Measurements from ENCODE around the gene CMSS1.

CMSS1 gene

DNA sequence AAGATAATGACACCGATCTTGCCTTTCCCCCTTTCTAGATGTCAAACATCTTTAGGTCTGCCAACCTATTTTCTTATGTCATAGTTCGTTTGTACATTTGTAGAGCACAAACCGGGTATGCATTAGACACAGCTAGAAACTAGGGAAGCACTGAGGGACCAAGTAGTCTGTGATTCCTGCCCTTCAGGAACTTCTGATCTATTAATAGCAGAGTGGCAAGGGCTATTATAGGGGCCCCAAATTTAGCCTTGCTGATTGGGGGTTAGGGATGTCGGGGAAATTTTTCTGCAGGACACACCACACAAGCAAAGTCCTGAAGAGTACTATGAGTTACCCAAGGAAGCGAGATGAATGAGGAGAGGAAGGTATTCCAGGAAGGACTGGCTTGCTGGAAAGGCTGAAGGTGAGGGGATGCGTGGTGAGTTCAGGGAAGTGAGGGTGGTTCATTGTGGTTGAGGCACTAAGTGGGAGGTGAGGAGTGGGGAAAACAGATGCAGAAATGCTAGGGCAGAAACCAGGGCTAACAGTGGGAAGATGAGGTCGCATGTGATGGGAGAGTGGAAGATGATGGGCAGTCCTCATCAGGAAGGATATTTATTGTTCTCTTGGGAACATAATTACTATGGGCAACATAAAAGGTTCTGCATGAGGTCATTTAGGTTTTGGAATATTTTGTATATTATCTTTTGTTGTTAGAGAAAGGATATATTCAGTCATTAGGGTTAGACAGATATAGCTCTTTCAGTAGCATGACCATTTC lies 144.3 kb downstream of the CMSS1 start:
- no peak for DNase-seq

- DNase-seq: no peak
These were observed 145.0 kb downstream of the CMSS1 start for GRCh38 chr3:99962703-99963102.

DNA sequence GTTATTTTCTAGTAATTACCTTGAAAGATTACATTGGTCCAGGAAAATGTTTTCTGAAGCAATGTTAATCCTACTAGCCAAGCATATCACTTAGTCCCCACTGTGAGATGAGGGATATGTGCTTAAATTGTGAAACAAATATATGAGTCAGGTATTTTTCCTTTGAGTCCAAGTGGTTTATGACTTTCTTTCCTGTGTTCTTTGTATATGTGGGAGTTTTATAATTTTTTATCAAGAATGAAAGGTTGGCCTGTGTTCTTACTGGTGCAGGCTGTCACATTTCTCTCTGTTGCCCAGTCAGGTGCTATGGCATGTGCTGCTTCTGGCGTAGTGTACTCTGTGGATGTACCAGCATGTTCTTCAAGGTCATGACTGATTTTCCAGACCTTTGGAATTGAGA lies 147.4 kb downstream of the CMSS1 start:
- DNase-seq: no peak

- DNase-seq: no peak
These were observed 148.2 kb downstream of the CMSS1 start for GRCh38 chr3:99965681-99966408.

- DNase-seq: no peak
These were observed 149.2 kb downstream of the CMSS1 start for GRCh38 chr3:99966662-99967416.

- no peak for DNase-seq
These were observed 150.1 kb downstream of the CMSS1 start for GRCh38 chr3:99967796-99968195.

GRCh38 chr3:99969136-99969535 lies 151.5 kb downstream of the CMSS1 start:
- no peak for DNase-seq

DNA sequence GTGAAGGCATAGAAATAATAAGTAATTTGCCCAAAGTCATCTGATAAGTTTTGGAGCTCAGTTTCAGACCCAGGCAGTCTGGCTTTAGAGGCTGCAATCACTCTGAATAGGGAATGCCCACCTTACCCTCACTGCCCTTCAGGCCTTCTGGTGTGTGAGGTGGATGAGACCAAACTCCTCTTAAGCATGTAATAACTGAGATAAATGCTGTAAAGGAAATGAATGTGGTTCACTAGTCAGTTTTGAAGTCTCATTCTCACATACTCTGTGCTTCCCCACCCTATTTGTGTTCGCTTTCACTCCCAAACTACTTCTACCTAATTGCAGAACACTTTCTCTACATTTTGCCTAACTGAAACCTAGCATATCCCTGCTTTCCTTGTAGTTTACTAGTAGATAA lies 152.5 kb downstream of the CMSS1 start:
- no peak for DNase-seq

GRCh38 chr3:99971761-99972160 lies 154.1 kb downstream of the CMSS1 start:
- DNase-seq: no peak

DNA sequence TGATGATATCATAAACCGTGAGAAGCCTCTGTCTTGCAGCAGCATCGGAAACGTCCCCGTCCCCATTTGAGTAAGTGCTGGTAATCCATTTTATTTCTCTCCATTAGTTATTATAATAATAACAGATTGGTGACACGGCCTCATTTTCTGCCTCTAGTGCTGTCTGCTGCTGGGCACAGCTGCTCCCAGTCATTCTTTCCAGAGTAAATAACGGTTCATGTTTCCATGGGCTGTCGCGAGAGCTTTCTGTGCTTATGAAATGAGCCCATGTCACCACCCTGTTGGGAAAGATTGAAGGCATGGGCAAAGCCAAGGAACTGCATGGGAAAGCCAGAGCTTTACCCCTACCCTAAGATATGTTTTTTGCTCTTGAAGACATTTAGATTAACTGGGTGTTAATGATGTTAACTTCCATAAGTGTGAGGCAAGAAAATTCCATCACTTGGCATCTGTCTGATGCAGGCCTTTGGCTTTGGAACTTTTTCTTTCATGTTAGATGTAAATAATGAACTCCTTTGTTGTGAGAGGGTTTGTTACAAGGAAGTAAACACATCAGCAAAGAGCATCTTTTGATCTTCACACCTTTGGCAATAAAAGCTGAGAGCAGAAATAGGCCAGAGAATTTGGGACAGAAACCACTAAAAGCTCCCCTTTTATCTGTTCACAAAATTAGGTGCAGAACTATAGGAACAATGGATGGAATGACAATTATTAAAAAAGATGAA lies 154.9 kb downstream of the CMSS1 start:
- DNase-seq: no peak

- no peak for DNase-seq
These were observed 157.3 kb downstream of the CMSS1 start for GRCh38 chr3:99974989-99975388.

- no peak for DNase-seq
These were observed 158.9 kb downstream of the CMSS1 start for GRCh38 chr3:99976584-99976983.

GRCh38 chr3:99978221-99978620 lies 160.6 kb downstream of the CMSS1 start:
- no peak for DNase-seq

GRCh38 chr3:99980606-99981005 lies 162.9 kb downstream of the CMSS1 start:
- DNase-seq: no peak

DNA sequence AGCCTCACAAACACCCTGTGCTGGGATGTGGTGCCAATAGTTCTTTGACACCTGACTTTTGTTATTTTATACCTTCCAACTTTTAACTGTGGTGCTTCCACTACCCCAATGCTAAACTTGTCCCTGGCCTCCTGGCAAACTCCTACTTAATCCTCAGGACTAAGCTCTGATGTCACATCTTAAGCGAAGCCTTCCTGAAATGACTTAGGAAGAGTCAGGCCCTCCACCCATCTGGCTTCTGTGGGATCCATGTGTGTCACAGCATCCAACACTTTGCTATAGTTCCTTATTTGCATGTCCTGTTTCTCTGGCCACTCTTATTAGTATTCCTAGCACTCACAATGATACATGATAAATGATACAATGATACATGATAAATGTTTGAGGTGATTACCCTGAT lies 163.5 kb downstream of the CMSS1 start:
- no peak for DNase-seq

DNA sequence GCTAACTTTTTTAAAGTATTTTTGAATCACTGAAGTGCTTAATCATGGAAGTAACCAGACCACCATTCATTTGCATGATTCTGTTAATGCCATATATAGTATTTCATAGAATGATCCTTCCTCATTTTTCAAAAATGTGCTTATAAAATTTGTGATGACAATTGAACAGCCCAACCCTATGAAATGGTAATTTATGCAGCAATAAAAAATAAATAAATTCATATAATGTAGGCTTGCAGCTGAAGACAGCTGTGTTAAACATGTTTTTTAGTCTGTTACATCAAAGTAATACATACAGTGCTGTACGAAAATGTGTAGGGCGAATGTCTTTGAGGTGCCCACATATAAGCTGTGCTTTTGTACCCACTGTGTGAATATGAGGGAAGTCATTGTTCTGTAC lies 165.0 kb downstream of the CMSS1 start:
- no peak for DNase-seq

DNA sequence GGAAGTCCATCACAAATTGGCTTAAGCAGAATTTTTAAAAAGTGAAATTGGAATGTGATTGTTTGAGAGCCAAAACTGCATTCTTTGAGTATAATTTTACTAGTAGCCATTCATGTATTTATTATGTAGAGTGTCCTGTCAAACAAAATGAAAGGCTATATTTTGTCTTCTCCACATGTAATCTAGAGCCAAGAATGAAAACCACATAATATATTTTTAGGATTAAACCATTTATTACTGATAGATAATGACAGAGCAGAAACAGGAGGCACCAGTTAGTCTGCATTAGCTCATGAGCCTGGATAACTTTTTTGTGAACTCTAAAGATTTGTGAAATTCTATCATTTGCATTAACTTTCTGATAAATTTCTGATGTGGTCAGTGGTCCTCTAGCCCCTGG lies 166.5 kb downstream of the CMSS1 start:
- DNase-seq: no peak

DNA sequence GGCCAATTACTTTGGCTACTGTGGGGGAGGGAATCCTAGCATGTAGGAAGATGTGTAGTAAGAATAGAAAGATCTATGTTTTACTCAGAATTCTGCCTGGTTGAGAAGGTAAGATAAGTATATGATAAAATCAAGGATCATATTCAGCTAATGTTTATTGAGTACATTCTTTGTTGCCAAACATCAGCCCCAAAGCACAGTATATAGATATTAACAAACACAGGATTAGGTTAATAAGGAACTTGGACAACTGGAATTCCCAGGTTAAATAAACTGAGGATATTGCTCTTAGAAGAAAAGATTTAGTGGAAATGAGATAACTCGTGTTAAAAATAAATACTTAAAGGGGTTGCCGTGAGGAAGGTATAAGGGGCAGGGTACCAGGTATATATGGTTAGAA lies 167.0 kb downstream of the CMSS1 start:
- DNase-seq: no peak

DNA sequence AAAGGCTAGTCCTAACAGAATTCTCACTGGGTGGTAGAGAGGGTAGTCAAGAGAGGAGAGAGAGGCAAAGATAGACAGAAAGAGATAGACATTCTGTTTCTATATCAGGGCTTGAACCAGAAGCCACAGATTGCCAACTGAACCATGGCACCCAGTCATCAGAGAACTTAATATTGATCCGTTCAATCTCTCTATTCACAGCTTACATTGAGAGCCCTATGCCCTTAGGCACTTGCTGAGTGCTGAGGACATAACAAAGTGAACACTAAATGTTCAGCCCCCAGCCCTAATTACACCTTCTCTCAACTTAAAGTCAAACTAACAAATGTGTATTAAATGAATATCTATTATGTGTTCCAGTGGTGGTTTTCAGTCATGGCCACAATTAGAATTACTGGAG lies 172.5 kb downstream of the CMSS1 start:
- no peak for DNase-seq

DNA sequence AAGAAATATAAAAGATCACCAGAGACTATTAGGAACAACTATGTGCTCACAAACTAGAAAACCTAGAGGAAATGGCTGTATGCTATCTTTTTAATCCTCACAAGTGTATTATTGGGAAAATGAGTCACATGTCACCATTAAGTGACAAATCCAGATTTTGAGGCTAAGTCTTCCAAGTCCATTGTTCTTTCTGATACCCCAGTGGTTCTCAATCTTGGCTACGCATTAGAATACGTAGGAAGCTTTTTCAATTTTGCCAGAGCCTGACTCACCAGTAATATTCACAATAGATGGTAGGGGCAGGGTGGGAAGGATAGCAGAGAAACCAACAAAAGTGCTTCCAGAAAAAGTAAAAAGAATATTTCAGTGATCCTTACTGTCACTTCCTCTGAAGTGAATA lies 179.6 kb downstream of the CMSS1 start:
- DNase-seq: no peak

DNA sequence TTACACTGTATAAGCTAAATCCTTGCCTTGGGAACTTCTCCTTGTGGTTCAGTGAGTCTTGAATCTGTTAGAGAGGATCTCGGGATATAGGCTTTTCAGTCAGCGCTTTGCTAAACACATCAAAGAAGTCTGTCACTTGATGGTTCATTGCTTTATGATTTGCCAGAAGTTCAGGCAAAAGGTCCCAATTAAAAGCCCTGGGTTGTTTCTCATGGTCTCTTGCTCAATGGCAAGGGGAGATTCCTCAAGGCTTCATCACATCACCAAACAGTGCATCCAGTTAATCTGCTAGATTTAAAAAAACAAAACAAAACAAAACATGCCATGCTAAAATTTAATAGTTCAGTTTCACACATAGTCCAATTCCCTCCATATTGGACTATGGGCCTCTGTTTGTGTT lies 181.9 kb downstream of the CMSS1 start:
- no peak for DNase-seq

DNA sequence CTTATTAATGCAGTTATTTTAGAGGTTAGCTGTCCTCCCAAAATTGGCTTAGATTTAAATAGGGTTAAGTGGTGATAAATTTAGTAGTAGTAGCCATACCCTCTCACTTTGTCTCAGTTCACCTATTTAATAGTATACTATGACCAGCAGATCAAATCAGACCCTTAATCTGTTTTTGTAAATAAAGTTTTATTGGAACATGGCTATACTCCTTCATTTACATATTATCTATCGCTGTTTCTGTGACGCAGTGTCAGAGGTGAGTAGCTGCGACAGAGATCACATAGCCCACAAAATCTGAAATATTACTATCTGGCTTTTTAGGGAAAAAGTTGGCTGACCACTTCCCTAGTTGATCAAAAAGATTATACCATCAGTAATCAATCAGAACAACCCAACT lies 183.4 kb downstream of the CMSS1 start:
- DNase-seq: no peak
